Endothelial cell of umbilical vein (primary cell): ENCODE results near the gene CNTRL.

Experiments
- CTCF ChIP-seq, 2 donors: IDR thresholded peaks; 1 replicate in 1 of 2; 2 replicates in 1 of 2; pipeline ENCODE4 v1.5.1; 2011; ENCODE audit warnings: low read length in 2 of 2, mild to moderate bottlenecking in 2 of 2, moderate library complexity in 2 of 2, control low read depth in 1 of 2, inconsistent platforms in 1 of 2, low read depth in 1 of 2; ENCODE audit not compliant: insufficient read depth in 1 of 2; ENCODE audit errors: extremely low read depth in 1 of 2
- EZH2 ChIP-seq: IDR thresholded peaks from 2 replicates; pipeline ENCODE4 v1.6.1; 2012; ENCODE audit warnings: borderline replicate concordance, low read depth, mild to moderate bottlenecking, moderate library complexity, low read length, inconsistent platforms; ENCODE audit not compliant: severe bottlenecking
- MYC ChIP-seq: IDR thresholded peaks from one replicate; pipeline ENCODE4 v1.6.1; 2011; ENCODE audit warnings: mild to moderate bottlenecking, low read depth, low read length

GRCh38 chr9:121133104-121133816 lies 58.5 kb downstream of the CNTRL start:
- TF ChIP-seq EZH2 (no peak), CTCF (IDR thresholded peaks at IDR 0.05; ENCODE audit: extremely low read depth in 1 of 2, insufficient read depth in 1 of 2, low read depth in 1 of 2, low read length in 2 of 2) (no peak), MYC (no peak)
